Measurements from ENCODE around the gene CFAP99.

- no peak for TF ChIP-seq TAF1 (IDR thresholded peaks at IDR 0.05; ENCODE audit: low read depth, low read length)
- no peak for TF ChIP-seq POLR2A (IDR thresholded peaks at IDR 0.05; ENCODE audit: low read depth, low read length)
Measured at GRCh38 chr4:2432991-2433530, 14.3 kb downstream of the CFAP99 start.
